Sigmoid colon (tissue), 4 donors: ENCODE data around the gene TMUB1.

Experiments used
- EP300 ChIP-seq, 4 donors: sonication (generic); formaldehyde crosslinking; IDR thresholded peaks; one replicate each; pipeline ENCODE4 v1.6.1; 2017; ENCODE audit warnings: antibody characterized with exemption in 4 of 4
- POLR2A ChIP-seq, 2 donors: fragments of 450-650 bp; IDR thresholded peaks; one replicate each; pipeline ENCODE4 v1.6.1; 2016; ENCODE audit warnings: antibody characterized with exemption in 2 of 2, mild to moderate bottlenecking in 2 of 2, moderate library complexity in 2 of 2
- POLR2AphosphoS5 ChIP-seq, 4 donors: sonication (generic); formaldehyde crosslinking; IDR thresholded peaks; one replicate each; pipeline ENCODE4 v1.6.1; 2017; ENCODE audit warnings: antibody characterized with exemption in 4 of 4
- TF ChIP-seq, protein P1 (sequence below), 4 experiments: fragments of 450-650 bp in 3 of 4; fragments of 200-600 bp in 1 of 4; IDR thresholded peaks; one replicate each; pipeline ENCODE4 v1.5.1; 2016 to 2019; ENCODE audit warnings: antibody characterized with exemption in 4 of 4, mild to moderate bottlenecking in 3 of 4, moderate library complexity in 2 of 4

DNA sequence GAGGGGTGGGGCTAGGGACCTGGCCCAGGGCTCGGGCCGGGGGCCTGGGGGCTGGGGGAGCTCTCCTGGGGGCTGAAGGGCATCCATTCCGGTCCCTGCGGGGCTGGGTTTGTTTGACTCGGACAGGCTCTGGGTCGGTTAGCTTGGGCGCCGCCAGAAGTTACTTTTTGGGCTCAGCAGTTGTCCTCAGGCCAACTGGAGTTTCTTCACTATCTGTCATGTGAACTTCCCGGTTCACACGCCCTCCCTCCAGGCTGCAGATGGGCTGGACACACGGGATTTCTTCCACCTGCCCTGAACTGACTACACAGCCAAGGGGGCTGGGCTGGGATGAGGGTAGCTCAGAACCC, 20.1 kb downstream of the TMUB1 start:
- TF ChIP-seq, protein P1, sequence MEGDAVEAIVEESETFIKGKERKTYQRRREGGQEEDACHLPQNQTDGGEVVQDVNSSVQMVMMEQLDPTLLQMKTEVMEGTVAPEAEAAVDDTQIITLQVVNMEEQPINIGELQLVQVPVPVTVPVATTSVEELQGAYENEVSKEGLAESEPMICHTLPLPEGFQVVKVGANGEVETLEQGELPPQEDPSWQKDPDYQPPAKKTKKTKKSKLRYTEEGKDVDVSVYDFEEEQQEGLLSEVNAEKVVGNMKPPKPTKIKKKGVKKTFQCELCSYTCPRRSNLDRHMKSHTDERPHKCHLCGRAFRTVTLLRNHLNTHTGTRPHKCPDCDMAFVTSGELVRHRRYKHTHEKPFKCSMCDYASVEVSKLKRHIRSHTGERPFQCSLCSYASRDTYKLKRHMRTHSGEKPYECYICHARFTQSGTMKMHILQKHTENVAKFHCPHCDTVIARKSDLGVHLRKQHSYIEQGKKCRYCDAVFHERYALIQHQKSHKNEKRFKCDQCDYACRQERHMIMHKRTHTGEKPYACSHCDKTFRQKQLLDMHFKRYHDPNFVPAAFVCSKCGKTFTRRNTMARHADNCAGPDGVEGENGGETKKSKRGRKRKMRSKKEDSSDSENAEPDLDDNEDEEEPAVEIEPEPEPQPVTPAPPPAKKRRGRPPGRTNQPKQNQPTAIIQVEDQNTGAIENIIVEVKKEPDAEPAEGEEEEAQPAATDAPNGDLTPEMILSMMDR (IDR thresholded peaks at IDR 0.05), result no peak
- TF ChIP-seq POLR2A (IDR thresholded peaks at IDR 0.05) (no peak), POLR2AphosphoS5 (IDR thresholded peaks at IDR 0.05) (peak in 1 of 4 donors; percentile 47), EP300 (IDR thresholded peaks at IDR 0.05) (no peak)
